Ovary (tissue), 9 donors: ENCODE measurements around the gene INF2. TPM values are rescaled to one million over a fixed set of nuclear protein-coding genes. Genes with fewer than 3 reads are reported as not detected.

Experiments
- DNase-seq, 5 donors: peaks; one replicate each; pipeline ENCODE4 v3.0.0-alpha.2; 2019 to 2020
- H3K27ac ChIP-seq, 2 donors: fragments of 200-600 bp; one replicate each; pipeline versions ENCODE4 v1.5.1 to v1.8.0; 2019 to 2022
- H3K27me3 ChIP-seq: fragments of 200-600 bp; one replicate; pipeline ENCODE4 v1.8.0; 2022
- H3K36me3 ChIP-seq: fragments of 200-600 bp; sonication (generic); one replicate; pipeline ENCODE4 v1.5.1; 2019
- H3K4me1 ChIP-seq: one replicate; pipeline ENCODE4 v1.8.1; 2013; ENCODE audit warnings: mild to moderate bottlenecking, moderate library complexity; ENCODE audit not compliant: insufficient read depth
- H3K4me3 ChIP-seq: fragments of 200-600 bp; sonication (generic); one replicate; pipeline ENCODE4 v1.5.1; 2017
- H3K9me3 ChIP-seq, 2 donors: fragments of 200-600 bp in 1 of 2; sonication (generic) in 1 of 2; one replicate each; pipeline versions ENCODE4 v1.5.1 to v1.8.1; 2013 to 2019; ENCODE audit warnings: mild to moderate bottlenecking in 1 of 2, moderate library complexity in 1 of 2
- EP300 ChIP-seq: sonication (generic); formaldehyde crosslinking; IDR thresholded peaks from one replicate; pipeline ENCODE4 v1.6.1; 2017; ENCODE audit warnings: antibody characterized with exemption
- POLR2A ChIP-seq: fragments of 450-650 bp; IDR thresholded peaks from one replicate; pipeline ENCODE4 v1.6.1; 2017; ENCODE audit warnings: antibody characterized with exemption, mild to moderate bottlenecking, moderate library complexity
- WGBS, 3 donors: extraction: QIAGEN DNeasy Blood & Tissue Kit in 1 of 3; methylation state at CpG; one replicate each; pipeline versions ENCODE4 v1.1.5 to v1.1.7; 2013 to 2017; 5-methylcytosine and 5-hydroxymethylcytosine counted together
- intact Hi-C, 4 donors: fragments of 100-400 bp; cut with DNase I; formaldehyde crosslinking; loops; one replicate each; pipeline versions ENCODE4 v1.11.0 to v1.15.1; 2022 to 2023
- polyA plus RNA-seq, 2 donors: library from polyadenylated mRNA; stranded (reverse); fragments of 200-250 nt in 1 of 2; fragments of 350-450 nt in 1 of 2; fragmentation: Illumina TruSeq in 1 of 2; extraction: RNeasy Lipid Tissue Mini Kit (QIAGEN cat#74804) in 1 of 2; gene quantifications; one replicate each; pipeline ENCODE4 v1.2.3, GENCODE V29; 2013 to 2014
- total RNA-seq, 7 donors: library from RNA; depleted of rRNA in 2 of 7; stranded (reverse); fragments of >200 nt in 2 of 7; fragmentation: NEBNext Ultra II Directional in 3 of 7; extraction: Animal tissue kit (Norgen Biotek cat#: 25700) in 3 of 7; gene quantifications; one replicate each; pipeline versions ENCODE4 v1.1.0 to v1.2.4, GENCODE V29; 2016 to 2023
- TF ChIP-seq, protein P1 (sequence below), 3 donors: fragments of 450-650 bp in 2 of 3; fragments of 200-600 bp in 1 of 3; IDR thresholded peaks; one replicate each; pipeline versions ENCODE4 v1.5.1 to v1.8.0; 2016 to 2022; ENCODE audit warnings: antibody characterized with exemption in 3 of 3, mild to moderate bottlenecking in 1 of 3
- donor health status: DM: no; HTN: no; CAD: no; lungs with moderate emphysema.
- donor health status: DM: no; HTN: no; CAD: no.
- donor health status: Bipolar disorder and iron deficiency.
- donor health status: DM: yes; HTN: yes; CAD: no.
- donor health status: DM: no; HTN: no; CAD: no.
- donor health status: DM: yes; HTN: yes; CAD: no.

INF2 gene
- total and polyA plus RNA-seq, 9 donors, result 6.3 to 40.7 (median 18.4) TPM

- Histone ChIP-seq H3K9me3 (no peaks in the 10 kb centered on the region), H3K36me3 (no peaks in the 10 kb centered on the region), H3K4me1 (peaks cover 21% of the 10 kb centered on the region), H3K27ac (no peak overlapping the region), H3K4me3 (no peak overlapping the region), H3K27me3 (no peaks in the 10 kb centered on the region)
- DNase-seq, result peak in 2 of 5 donors; percentile 39 to 44
- WGBS, 3 donors, result 83 to 91% (median 85%) methylated on average over 17 to 18 of the region's 18 CpGs
- TF ChIP-seq POLR2A (no peak), EP300 (no peak)
- TF ChIP-seq, protein P1, sequence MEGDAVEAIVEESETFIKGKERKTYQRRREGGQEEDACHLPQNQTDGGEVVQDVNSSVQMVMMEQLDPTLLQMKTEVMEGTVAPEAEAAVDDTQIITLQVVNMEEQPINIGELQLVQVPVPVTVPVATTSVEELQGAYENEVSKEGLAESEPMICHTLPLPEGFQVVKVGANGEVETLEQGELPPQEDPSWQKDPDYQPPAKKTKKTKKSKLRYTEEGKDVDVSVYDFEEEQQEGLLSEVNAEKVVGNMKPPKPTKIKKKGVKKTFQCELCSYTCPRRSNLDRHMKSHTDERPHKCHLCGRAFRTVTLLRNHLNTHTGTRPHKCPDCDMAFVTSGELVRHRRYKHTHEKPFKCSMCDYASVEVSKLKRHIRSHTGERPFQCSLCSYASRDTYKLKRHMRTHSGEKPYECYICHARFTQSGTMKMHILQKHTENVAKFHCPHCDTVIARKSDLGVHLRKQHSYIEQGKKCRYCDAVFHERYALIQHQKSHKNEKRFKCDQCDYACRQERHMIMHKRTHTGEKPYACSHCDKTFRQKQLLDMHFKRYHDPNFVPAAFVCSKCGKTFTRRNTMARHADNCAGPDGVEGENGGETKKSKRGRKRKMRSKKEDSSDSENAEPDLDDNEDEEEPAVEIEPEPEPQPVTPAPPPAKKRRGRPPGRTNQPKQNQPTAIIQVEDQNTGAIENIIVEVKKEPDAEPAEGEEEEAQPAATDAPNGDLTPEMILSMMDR (IDR thresholded peaks at IDR 0.05), result no peak
- intact Hi-C loops, result no loop called here
These were observed 10.3 kb upstream of the INF2 start for GRCh38 chr14:104678901-104679705.

- TF ChIP-seq POLR2A, result no peak
- TF ChIP-seq EP300, result no peak
- TF ChIP-seq, protein P1 (IDR thresholded peaks at IDR 0.05), result no peak
- Histone ChIP-seq H3K4me3 (no peak overlapping the region), H3K27me3 (no peaks in the 10 kb centered on the region), H3K27ac (no peak overlapping the region), H3K36me3 (no peaks in the 10 kb centered on the region), H3K4me1 (peaks cover 21% of the 10 kb centered on the region), H3K9me3 (no peaks in the 10 kb centered on the region)
- intact Hi-C loops, result no loop called here
- 65 to 80% (median 75%) methylated on average over 16 to 21 of the region's 21 CpGs for WGBS, 3 donors
- peak in 2 of 5 donors; percentile 35 to 39 for DNase-seq
These were observed 9.2 kb upstream of the INF2 start for GRCh38 chr14:104680056-104680805.

GRCh38 chr14:104680806-104681688, 8.4 kb upstream of the INF2 start:
- no peaks in the 10 kb centered on the region for H3K36me3 ChIP-seq
- intact Hi-C loops, result no loop called here
- DNase-seq, result peak in 2 of 5 donors; percentile 31 to 37
- H3K4me3 ChIP-seq, result no peak overlapping the region
- 55 to 65% (median 55%) methylated on average over 26 of the region's 26 CpGs for WGBS, 3 donors
- no peaks in the 10 kb centered on the region for H3K9me3 ChIP-seq
- H3K4me1 ChIP-seq, result peaks cover 21% of the 10 kb centered on the region
- TF ChIP-seq POLR2A, result no peak
- TF ChIP-seq EP300, result no peak
- TF ChIP-seq, protein P1 (IDR thresholded peaks at IDR 0.05), result no peak
- no peaks in the 10 kb centered on the region for H3K27me3 ChIP-seq
- no peak overlapping the region for H3K27ac ChIP-seq

GRCh38 chr14:104681689-104682074, 7.7 kb upstream of the INF2 start:
- H3K27me3 ChIP-seq, result no peaks in the 10 kb centered on the region
- H3K4me3 ChIP-seq, result no peak overlapping the region
- peak; percentile 78 to 85 (median 82) for DNase-seq
- no peaks in the 10 kb centered on the region for H3K36me3 ChIP-seq
- TF ChIP-seq, protein P1 (IDR thresholded peaks at IDR 0.05), result no peak
- no peak for TF ChIP-seq EP300
- TF ChIP-seq POLR2A, result no peak
- intact Hi-C loops, result no loop called here
- H3K9me3 ChIP-seq, result no peaks in the 10 kb centered on the region
- peak overlapping the region in 1 of 2 donors; percentile 41 for H3K27ac ChIP-seq
- WGBS, 3 donors, result 8 to 17% (median 14%) methylated on average over 10 to 11 of the region's 11 CpGs
- peaks cover 21% of the 10 kb centered on the region for H3K4me1 ChIP-seq
